DMS 273 (cell line): ENCODE data around the gene ESPNL.
"Not testable (repeated sequence)": the region's sequence is repeated elsewhere in the genome, so short reads cannot be mapped to it uniquely, and the experiment has no call there.

Experiments
- DNase-seq: peaks from one replicate; lab custom pipeline; 2025; ENCODE audit not compliant: unreplicated experiment; lab: John Stamatoyannopoulos, UW

ESPNL gene, protein sequence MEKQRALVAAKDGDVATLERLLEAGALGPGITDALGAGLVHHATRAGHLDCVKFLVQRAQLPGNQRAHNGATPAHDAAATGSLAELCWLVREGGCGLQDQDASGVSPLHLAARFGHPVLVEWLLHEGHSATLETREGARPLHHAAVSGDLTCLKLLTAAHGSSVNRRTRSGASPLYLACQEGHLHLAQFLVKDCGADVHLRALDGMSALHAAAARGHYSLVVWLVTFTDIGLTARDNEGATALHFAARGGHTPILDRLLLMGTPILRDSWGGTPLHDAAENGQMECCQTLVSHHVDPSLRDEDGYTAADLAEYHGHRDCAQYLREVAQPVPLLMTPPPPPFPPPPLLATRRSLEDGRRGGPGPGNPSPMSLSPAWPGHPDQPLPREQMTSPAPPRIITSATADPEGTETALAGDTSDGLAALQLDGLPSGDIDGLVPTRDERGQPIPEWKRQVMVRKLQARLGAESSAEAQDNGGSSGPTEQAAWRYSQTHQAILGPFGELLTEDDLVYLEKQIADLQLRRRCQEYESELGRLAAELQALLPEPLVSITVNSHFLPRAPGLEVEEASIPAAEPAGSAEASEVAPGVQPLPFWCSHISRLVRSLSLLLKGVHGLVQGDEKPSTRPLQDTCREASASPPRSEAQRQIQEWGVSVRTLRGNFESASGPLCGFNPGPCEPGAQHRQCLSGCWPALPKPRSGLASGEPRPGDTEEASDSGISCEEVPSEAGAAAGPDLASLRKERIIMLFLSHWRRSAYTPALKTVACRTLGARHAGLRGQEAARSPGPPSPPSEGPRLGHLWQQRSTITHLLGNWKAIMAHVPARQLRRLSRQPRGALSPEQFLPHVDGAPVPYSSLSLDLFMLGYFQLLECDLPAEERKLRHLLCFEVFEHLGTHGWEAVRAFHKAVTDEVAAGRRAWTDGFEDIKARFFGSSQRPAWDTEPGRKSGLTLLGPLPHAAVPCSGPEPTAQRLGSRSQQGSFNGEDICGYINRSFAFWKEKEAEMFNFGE

GRCh38 chr2:238100049-238100820 lies at the start of gene ESPNL:
Gene ESPNL, plus strand, starts transcription at chr2:238100340. Its CDS starts 80 bp downstream, at chr2:238100420.
- peak; percentile 87 for DNase-seq

- DNase-seq = no peak
These were observed 46.9 kb upstream of the ESPNL start for GRCh38 chr2:238053191-238053776.

DNA sequence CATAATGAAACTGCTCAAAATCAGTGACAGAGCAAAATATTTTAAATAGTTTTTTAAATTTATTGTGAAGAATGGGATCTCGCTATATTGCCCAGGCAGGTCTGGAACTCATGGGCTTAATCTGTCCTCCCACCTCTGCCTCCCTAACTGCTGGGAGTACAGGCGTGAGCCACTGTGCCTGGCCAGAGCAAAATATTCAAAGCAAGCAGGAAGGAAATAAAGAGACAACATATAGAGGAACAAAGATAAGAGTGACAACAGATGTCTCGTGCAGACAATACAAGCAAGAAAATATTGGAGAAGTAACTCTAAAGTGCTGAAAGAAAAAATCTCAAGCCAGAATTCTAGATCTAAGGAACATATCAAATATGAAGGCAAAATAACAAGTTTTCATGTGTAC lies 44.3 kb upstream of the ESPNL start:
- no peak for DNase-seq

DNA sequence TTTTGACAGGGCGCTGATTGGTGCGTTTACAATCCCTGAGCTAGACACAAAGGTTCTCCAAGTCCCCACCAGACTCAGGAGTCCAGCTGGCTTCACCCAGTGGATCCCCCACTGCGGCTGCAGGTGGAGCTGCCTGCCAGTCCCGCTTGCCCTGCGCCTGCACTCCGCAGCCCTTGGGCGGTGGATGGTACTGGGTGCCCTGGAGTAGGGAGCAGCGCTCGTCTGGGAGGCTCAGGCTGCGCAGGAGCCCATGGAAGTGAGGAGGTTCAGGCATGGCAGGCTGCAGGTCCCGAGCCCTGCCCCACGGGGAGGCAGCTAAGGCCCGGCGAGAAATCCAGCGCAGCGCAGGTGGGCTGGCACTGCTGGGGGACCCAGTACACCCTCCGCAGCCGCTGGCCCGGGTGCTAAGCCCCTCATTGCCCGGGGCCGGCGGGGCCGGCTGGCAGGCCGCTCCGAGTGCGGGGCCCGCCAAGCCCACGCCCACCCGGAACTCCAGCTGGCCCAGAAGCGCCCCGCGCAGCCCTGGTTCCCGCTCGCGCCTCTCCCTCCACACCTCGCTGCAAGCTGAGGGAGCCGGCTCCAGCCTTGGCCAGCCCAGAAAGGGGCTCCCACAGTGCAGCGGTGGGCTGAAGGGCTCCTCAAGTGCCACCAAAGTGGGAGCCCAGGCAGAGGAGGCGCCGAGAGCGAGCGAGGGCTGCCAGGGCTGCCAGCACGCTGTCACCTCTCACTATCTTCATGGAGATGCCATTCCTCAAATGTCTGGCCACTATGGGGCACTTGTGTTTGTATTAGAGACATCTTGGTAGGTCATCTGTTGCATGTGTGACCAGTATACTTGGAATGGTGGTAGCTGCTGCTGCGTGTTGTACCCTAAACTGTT lies 42.2 kb upstream of the ESPNL start:
- not testable (repeated sequence) for DNase-seq

GRCh38 chr2:238059505-238059904 lies 40.6 kb upstream of the ESPNL start:
- DNase-seq = no peak

GRCh38 chr2:238060096-238060541 lies 40.0 kb upstream of the ESPNL start:
- DNase-seq = peak; percentile 61

DNA sequence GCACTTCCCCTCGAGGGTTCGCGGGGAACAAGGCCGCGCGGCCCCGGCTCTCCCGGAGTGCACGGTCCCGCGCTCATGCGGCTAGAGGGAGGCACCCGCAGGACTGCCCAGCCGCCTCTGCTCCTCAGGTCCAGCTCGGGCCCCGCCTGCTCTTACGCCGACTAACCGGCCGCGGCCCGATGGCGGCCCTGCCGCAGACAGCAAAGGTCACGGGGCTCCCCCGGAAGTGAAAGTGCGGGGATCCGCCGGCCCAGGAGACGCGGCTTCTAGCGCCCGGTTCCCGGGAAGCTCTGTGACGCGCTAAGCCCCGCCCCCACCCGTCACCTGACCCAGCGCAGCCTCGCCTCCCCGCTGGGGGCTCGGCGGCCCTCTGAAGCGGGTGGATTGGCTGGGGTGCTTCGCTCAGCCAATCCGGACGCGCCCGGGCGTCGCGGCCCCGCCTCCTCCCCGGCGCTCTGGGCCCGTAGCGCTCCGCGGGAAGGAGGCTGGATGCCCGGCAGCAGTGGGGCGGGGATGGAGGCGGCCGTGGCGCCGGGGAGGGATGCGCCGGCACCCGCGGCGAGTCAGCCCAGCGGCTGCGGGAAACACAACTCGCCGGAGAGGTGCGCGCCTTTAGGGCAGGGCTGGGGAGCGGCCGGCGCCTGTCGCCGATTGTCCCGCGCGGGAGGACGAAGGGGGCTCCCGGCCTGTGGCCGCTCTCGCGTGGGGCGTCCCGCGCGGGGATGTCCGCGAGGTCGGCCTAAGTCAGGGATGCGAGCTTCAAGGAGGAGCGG lies 39.4 kb upstream of the ESPNL start, which contains the start of gene SCLY:
Gene SCLY (plus strand): TSS at position 460 of the 773 bp plus-strand sequence. CDS start 54 bp downstream, at position 514.
- peak; percentile 99 for DNase-seq

GRCh38 chr2:238061315-238062202 lies 38.6 kb upstream of the ESPNL start:
- peak; percentile 71 for DNase-seq

DNA sequence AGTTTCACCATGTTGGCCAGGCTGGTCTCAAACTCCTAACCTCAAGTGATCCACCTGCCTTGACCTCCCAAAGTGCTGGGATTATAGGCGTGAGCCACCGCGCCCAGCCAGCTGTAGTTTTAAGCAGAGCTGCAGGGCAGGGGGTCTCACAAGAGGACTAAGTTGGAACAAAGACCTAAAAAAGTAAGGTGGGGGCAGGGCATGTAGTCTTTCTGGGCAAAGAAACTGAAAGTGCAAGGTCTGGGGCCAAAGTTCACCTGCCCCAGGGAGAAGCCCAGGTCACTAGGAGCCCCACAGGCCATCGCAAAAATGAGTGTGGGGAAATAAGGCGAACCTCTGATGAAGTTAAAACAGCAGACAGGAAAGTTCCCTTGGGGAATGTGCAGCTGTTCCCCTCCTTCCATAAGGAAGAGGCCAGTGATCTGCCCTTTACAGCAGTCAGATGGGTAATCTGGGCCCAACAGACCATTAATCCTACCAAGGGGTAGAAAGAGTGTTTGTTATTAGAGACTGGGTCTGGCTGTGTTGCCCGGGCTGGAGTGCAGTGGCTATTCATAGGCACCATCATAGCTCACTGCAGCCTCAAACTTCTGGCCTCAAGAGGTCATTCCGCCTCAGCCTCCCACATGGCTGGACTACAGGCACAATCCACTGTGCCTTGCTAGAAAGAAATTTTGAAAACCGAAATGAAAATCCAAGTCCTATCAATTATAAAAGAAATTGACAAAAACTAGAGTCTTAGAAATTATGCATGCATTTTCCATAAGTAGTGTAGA lies 36.5 kb upstream of the ESPNL start:
- DNase-seq = peak; percentile 45

GRCh38 chr2:238064376-238064775 lies 35.8 kb upstream of the ESPNL start:
- DNase-seq = no peak

DNA sequence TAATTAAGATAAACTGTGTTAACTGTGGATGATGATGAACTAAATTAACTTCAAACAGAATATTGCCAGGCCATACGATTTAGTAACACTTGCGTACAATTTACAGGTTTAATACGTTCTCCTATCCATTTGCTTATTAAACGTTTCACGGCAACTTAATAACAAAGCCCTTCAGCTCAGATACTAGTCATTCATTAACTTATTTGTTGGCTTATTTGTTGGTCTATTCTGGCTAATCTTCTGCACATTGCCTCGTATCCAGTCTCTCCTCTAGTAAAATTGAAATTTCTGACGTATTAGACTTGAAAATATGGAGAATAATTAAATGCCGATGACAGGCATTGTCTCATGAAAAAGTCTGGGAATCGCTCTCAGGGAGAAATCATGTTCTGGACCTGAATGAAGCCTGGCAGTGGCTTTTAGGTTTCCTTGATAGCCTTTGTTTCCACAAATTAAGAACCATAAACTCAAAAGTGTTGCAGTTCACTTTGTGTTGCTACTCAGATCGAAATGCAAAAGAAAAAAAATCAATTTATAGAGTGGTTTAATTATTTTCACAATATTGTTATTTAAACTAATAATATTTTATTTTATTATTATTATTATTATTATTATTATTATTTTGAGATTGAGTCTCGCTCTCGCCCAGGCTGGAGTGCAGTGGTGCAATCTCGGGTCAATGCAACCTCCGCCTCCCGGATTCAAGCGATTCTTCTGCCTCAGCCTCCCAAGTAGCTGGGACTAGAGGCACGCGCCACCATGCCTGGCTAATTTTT lies 34.9 kb upstream of the ESPNL start:
- no peak for DNase-seq

DNA sequence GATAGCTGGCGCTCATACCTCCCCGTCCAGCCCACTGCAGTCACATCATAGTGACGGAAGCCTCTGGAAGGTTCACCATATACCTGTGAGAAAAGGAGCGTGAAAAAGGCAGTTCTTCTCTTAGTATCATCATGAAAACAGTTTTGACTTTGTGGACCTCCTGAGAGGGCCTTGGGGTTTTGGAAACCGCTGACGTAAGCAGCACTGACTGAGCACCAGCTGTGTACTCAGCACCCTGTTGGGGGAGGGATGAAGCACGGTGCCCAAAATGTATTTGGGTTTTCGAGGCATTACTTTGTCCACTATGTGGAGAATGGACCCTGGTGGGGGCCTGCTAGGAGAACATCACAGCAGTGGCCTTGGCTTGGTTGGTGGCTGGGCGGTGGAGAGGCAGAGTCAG lies 33.9 kb upstream of the ESPNL start:
- DNase-seq = no peak

GRCh38 chr2:238066718-238067117 lies 33.4 kb upstream of the ESPNL start:
- not testable (repeated sequence) for DNase-seq

GRCh38 chr2:238067939-238068338 lies 32.2 kb upstream of the ESPNL start:
- DNase-seq = no peak

DNA sequence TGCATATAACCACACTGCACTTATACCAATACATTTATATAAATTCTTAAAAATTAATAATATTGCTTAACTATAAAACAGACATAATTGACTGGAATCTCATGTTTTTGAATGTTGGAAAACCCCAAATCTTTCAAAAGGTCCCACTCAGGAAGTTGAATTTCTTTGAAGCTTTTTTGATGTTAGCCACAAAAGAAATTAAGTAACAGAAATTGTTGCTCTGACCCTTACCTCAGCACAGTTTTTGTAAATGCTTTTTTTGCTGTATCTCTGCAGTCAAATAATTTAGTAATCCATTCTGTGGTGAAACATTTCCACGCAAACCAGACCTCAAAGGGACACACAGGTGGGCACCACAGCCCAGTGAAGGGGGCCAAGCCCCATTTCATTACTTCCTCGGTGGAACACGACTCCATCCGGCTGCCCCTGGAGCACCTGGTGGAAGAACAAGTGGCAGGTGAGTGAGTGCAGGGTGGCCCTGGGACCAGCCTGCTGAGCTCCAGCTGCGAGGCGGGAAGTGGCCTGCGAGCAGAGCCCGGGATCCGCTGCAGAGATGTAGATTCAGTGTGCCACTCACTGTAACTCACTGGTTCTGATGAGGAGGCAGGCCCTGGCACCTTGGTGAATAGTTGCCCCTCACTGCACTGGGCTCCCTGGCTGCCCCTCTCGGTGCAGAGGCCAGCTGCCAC lies 31.0 kb upstream of the ESPNL start:
- no peak for DNase-seq

- DNase-seq = no peak
These were observed 30.3 kb upstream of the ESPNL start for GRCh38 chr2:238069877-238070276.
